ENCODE measurements around the gene ZNF398.

DNA sequence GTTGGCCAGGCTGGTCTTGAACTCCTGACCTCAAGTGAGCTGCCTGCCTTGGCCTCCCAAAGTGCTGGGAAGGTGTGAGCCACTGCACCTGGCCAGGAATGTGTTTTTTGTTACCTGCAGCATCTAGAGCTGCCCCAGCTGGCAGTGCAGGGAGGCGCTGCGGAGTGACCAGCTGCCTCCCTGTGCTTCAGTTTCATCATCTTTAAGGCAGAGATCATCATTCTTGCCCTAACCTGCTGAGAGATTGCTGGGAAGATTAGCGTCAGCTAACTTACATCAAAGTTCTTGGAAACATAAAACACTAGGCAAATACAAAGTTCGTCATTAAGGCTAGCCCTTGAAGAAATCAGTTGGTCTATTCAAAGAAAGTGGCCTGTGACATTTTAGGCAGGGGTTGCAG lies 50.4 kb downstream of the ZNF398 start:
- TF ChIP-seq, protein P1, sequence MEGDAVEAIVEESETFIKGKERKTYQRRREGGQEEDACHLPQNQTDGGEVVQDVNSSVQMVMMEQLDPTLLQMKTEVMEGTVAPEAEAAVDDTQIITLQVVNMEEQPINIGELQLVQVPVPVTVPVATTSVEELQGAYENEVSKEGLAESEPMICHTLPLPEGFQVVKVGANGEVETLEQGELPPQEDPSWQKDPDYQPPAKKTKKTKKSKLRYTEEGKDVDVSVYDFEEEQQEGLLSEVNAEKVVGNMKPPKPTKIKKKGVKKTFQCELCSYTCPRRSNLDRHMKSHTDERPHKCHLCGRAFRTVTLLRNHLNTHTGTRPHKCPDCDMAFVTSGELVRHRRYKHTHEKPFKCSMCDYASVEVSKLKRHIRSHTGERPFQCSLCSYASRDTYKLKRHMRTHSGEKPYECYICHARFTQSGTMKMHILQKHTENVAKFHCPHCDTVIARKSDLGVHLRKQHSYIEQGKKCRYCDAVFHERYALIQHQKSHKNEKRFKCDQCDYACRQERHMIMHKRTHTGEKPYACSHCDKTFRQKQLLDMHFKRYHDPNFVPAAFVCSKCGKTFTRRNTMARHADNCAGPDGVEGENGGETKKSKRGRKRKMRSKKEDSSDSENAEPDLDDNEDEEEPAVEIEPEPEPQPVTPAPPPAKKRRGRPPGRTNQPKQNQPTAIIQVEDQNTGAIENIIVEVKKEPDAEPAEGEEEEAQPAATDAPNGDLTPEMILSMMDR (IDR thresholded peaks at IDR 0.05) = no peak
- TF ChIP-seq POLR2A (IDR thresholded peaks at IDR 0.05) = no peak
